ENCODE measurements around the gene AMOTL2. TPM values are rescaled to one million over a fixed set of nuclear protein-coding genes. Genes with fewer than 3 reads are reported as not detected.

The AMOTL2 gene
- total and polyA plus RNA-seq, 3 experiments from 2014 or later: 0.10 TPM; not detected in 2

- Histone ChIP-seq H3K9me3 (ENCODE audit: low read length) (no peaks in the 10 kb centered on the region), H3K27me3 (ENCODE audit: insufficient read depth, low read length, poor library complexity, severe bottlenecking) (no peaks in the 10 kb centered on the region), H3K4me1 (ENCODE audit: insufficient read depth, low read length) (no peaks in the 10 kb centered on the region), H3K27ac (ENCODE audit: low read depth, low read length) (no peak overlapping the region), H3K36me3 (ENCODE audit: insufficient read depth, low read length) (no peaks in the 10 kb centered on the region), H3K4me3 (ENCODE audit: low read length) (no peak overlapping the region)
- no peak for DNase-seq
- no peak overlapping the region for H3K27ac Mint-ChIP-seq
- no peak overlapping the region for H3K4me3 Mint-ChIP-seq
- H3K4me1 Mint-ChIP-seq: no peaks in the 10 kb centered on the region
- ChIA-PET CTCF (no interaction called here), POLR2A (interaction anchor here (0.6 kb wide), 1 partner anchor 36 kb away, joined by 10 read pairs; no protein-coding TSS in a partner anchor)
- H3K27me3 Mint-ChIP-seq: peaks cover 2 to 18% of the 10 kb centered on the region in 2 donors
- H3K9me3 Mint-ChIP-seq: peaks cover 5 to 12% (median 10%) of the 10 kb centered on the region in 5 donors
- peaks cover 0 to 13% (median 2%) of the 10 kb centered on the region in 3 donors for H3K36me3 Mint-ChIP-seq
Observed at GRCh38 chr3:134342259-134342658, 32.0 kb downstream of the AMOTL2 start.

DNA sequence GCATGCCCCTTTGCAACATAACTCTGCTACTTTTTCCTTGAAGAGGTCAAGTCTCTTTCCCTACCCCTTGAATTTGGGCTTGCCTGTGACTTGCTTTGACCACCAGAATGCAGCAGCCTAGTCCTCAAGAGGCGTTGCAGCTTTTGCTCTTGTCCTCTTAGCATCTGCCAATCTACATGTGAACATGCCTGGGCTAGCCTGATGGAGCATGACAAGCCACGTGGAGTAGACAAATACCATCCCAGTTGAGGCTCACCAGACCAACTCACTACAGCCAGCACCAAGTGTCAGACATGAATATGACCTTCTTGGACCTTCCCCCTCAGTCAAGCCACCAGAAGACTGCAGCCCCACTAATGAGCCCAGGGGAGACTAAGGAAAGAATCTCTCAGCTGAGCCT, 32.9 kb downstream of the AMOTL2 start:
- Mint-ChIP-seq H3K9me3 (peaks cover 0 to 6% (median 1%) of the 10 kb centered on the region in 5 donors), H3K27ac (no peak overlapping the region), H3K36me3 (peaks cover 0 to 4% (median 2%) of the 10 kb centered on the region in 3 donors), H3K27me3 (peaks cover 2 to 15% of the 10 kb centered on the region in 2 donors), H3K4me1 (no peaks in the 10 kb centered on the region), H3K4me3 (no peak overlapping the region)
- Histone ChIP-seq H3K9me3 (ENCODE audit: low read length) (no peaks in the 10 kb centered on the region), H3K27me3 (ENCODE audit: insufficient read depth, low read length, poor library complexity, severe bottlenecking) (no peaks in the 10 kb centered on the region), H3K4me1 (ENCODE audit: insufficient read depth, low read length) (no peaks in the 10 kb centered on the region), H3K27ac (ENCODE audit: low read depth, low read length) (no peak overlapping the region), H3K4me3 (ENCODE audit: low read length) (no peak overlapping the region), H3K36me3 (ENCODE audit: insufficient read depth, low read length) (no peaks in the 10 kb centered on the region)
- DNase-seq: no peak
- POLR2A ChIA-PET: no interaction called here
- CTCF ChIA-PET: interaction anchor here (1.4 kb wide), 1 partner anchor 128 kb away, joined by 3 read pairs; no protein-coding TSS in a partner anchor

DNA sequence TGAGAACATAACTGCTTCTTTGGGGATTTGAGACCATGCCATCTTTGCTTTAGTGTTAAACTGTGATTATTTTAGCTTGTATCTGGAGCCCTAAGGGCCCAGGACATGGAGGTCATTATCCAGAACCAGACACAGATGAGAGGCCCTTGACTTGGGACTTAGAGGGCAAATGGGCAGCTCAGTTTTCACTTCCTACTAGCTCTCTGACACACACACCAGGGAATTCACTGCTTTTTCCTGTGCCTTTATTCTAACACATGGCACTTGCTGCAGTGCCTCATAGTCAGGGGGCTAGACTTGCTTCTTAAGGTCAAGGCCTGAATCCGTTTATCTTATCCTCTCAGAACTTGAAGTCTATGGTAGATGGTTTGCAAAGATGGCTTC, 33.3 kb downstream of the AMOTL2 start:
- H3K27ac Mint-ChIP-seq: no peak overlapping the region
- no peak overlapping the region for H3K4me3 Mint-ChIP-seq

GRCh38 chr3:134340362-134340981, 33.8 kb downstream of the AMOTL2 start:
- Mint-ChIP-seq H3K27me3 (peaks cover 4 to 12% of the 10 kb centered on the region in 2 donors), H3K4me1 (no peaks in the 10 kb centered on the region), H3K27ac (no peak overlapping the region), H3K36me3 (peaks cover 0 to 2% (median 0%) of the 10 kb centered on the region in 3 donors), H3K4me3 (no peak overlapping the region), H3K9me3 (peaks cover 0 to 2% (median 0%) of the 10 kb centered on the region in 5 donors)
- Histone ChIP-seq H3K36me3 (ENCODE audit: insufficient read depth, low read length) (no peaks in the 10 kb centered on the region), H3K9me3 (ENCODE audit: low read length) (no peaks in the 10 kb centered on the region), H3K4me1 (ENCODE audit: insufficient read depth, low read length) (no peaks in the 10 kb centered on the region), H3K27me3 (ENCODE audit: insufficient read depth, low read length, poor library complexity, severe bottlenecking) (no peaks in the 10 kb centered on the region), H3K27ac (ENCODE audit: low read depth, low read length) (no peak overlapping the region), H3K4me3 (ENCODE audit: low read length) (no peak overlapping the region)
- POLR2A ChIA-PET: no interaction called here
- no peak for DNase-seq
- CTCF ChIA-PET: interaction anchor here (1.4 kb wide), 1 partner anchor 128 kb away, joined by 3 read pairs; no protein-coding TSS in a partner anchor

More for the DNA sequence above, 33.3 kb downstream of the AMOTL2 start:
- Histone ChIP-seq H3K27me3 (ENCODE audit: insufficient read depth, low read length, poor library complexity, severe bottlenecking) (no peaks in the 10 kb centered on the region), H3K4me1 (ENCODE audit: insufficient read depth, low read length) (no peaks in the 10 kb centered on the region), H3K27ac (ENCODE audit: low read depth, low read length) (no peak overlapping the region), H3K9me3 (ENCODE audit: low read length) (no peaks in the 10 kb centered on the region), H3K4me3 (ENCODE audit: low read length) (no peak overlapping the region), H3K36me3 (ENCODE audit: insufficient read depth, low read length) (no peaks in the 10 kb centered on the region)
- Mint-ChIP-seq H3K27me3 (peaks cover 2 to 12% of the 10 kb centered on the region in 2 donors), H3K4me1 (no peaks in the 10 kb centered on the region), H3K9me3 (peaks cover 0 to 2% (median 0%) of the 10 kb centered on the region in 5 donors), H3K36me3 (peaks cover 0 to 2% (median under 1%) of the 10 kb centered on the region in 3 donors)
- DNase-seq: no peak
- CTCF ChIA-PET: interaction anchor here (1.4 kb wide), 1 partner anchor 128 kb away, joined by 3 read pairs; no protein-coding TSS in a partner anchor
- POLR2A ChIA-PET: no interaction called here

GRCh38 chr3:134339913-134340312, 34.3 kb downstream of the AMOTL2 start:
- CTCF ChIA-PET: interaction anchor here (1.4 kb wide), 1 partner anchor 127 kb away, joined by 3 read pairs; no protein-coding TSS in a partner anchor
- no peaks in the 10 kb centered on the region for H3K9me3 Mint-ChIP-seq
- H3K4me3 Mint-ChIP-seq: no peak overlapping the region

DNA sequence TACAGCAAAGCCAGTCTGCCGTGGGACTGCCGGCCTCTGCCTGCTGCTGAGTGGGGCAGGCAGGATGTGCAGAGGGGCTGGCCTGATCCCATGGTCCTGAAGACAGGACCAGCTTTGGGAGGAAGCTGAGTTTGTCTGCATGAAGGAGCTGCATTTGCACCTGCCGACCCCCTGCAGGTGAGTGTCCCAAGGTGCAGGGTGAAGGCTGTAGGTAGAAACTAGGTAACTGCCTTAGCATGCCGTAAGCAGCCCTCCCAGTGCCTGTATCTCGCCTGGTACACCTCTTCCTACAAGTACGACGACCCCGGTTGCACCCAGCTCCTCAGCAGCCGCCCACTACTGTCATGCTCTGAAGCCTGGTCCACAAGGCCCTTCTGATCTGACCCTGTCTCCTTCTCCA, 34.9 kb downstream of the AMOTL2 start:
- DNase-seq: no peak
- Histone ChIP-seq H3K4me1 (ENCODE audit: insufficient read depth, low read length) (no peaks in the 10 kb centered on the region), H3K9me3 (ENCODE audit: low read length) (no peaks in the 10 kb centered on the region), H3K27me3 (ENCODE audit: insufficient read depth, low read length, poor library complexity, severe bottlenecking) (peaks cover 5% of the 10 kb centered on the region), H3K27ac (ENCODE audit: low read depth, low read length) (no peak overlapping the region), H3K36me3 (ENCODE audit: insufficient read depth, low read length) (no peaks in the 10 kb centered on the region), H3K4me3 (ENCODE audit: low read length) (no peak overlapping the region)
- H3K4me3 Mint-ChIP-seq: no peak overlapping the region
- ChIA-PET POLR2A (no interaction called here), CTCF (interaction anchor here (1.0 kb wide), 2 partner anchors 25 to 100 kb away, joined by 3 read pairs; no protein-coding TSS in a partner anchor)
- no peaks in the 10 kb centered on the region for H3K36me3 Mint-ChIP-seq
- H3K27me3 Mint-ChIP-seq: peaks cover 3 to 4% of the 10 kb centered on the region in 2 donors
- no peaks in the 10 kb centered on the region for H3K9me3 Mint-ChIP-seq
- H3K4me1 Mint-ChIP-seq: no peaks in the 10 kb centered on the region
- H3K27ac Mint-ChIP-seq: no peak overlapping the region

More at GRCh38 chr3:134339913-134340312, 34.3 kb downstream of the AMOTL2 start:
- Histone ChIP-seq H3K27me3 (ENCODE audit: insufficient read depth, low read length, poor library complexity, severe bottlenecking) (peaks cover 1% of the 10 kb centered on the region), H3K27ac (ENCODE audit: low read depth, low read length) (no peak overlapping the region), H3K4me3 (ENCODE audit: low read length) (no peak overlapping the region), H3K36me3 (ENCODE audit: insufficient read depth, low read length) (no peaks in the 10 kb centered on the region), H3K9me3 (ENCODE audit: low read length) (no peaks in the 10 kb centered on the region), H3K4me1 (ENCODE audit: insufficient read depth, low read length) (no peaks in the 10 kb centered on the region)
- POLR2A ChIA-PET: no interaction called here
- Mint-ChIP-seq H3K27me3 (peaks cover 4 to 8% of the 10 kb centered on the region in 2 donors), H3K4me1 (no peaks in the 10 kb centered on the region), H3K36me3 (no peaks in the 10 kb centered on the region), H3K27ac (no peak overlapping the region)
- DNase-seq: no peak

- peaks cover 5% of the 10 kb centered on the region for H3K27me3 ChIP-seq (ENCODE audit: insufficient read depth, low read length, poor library complexity, severe bottlenecking)
- ChIA-PET CTCF (interaction anchor here (1.0 kb wide), 2 partner anchors 26 to 100 kb away, joined by 3 read pairs; no protein-coding TSS in a partner anchor), POLR2A (no interaction called here)
- Mint-ChIP-seq H3K27me3 (peaks cover 0 to 4% of the 10 kb centered on the region in 2 donors), H3K4me3 (peak overlapping the region in 1 of 7 donors; percentile 24), H3K36me3 (no peaks in the 10 kb centered on the region), H3K9me3 (no peaks in the 10 kb centered on the region), H3K27ac (no peak overlapping the region), H3K4me1 (no peaks in the 10 kb centered on the region)
- no peaks in the 10 kb centered on the region for H3K9me3 ChIP-seq (ENCODE audit: low read length)
- no peak for DNase-seq
- no peaks in the 10 kb centered on the region for H3K4me1 ChIP-seq (ENCODE audit: insufficient read depth, low read length)
- H3K27ac ChIP-seq (ENCODE audit: low read depth, low read length): no peak overlapping the region
- no peak overlapping the region for H3K4me3 ChIP-seq (ENCODE audit: low read length)
- H3K36me3 ChIP-seq (ENCODE audit: insufficient read depth, low read length): no peaks in the 10 kb centered on the region
Observed at GRCh38 chr3:134338516-134339261, 35.6 kb downstream of the AMOTL2 start.

DNA sequence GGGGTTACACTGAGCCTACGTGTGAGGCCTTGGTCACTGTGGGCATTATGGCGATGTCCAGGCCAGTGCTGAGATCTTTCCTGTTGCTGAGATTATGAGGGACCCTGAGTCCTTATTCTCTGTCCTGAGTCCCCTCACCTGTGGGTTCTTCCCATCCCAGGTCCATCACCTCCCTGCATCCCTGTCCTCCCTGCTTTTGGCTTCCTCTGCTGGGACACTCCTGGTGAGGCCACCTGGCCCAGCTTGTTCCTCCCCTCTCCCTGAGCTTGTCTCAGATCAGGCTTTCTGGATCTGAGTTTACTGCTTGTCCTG, 36.1 kb downstream of the AMOTL2 start:
- H3K27me3 Mint-ChIP-seq: peaks cover under 1 to 4% of the 10 kb centered on the region in 2 donors
- Histone ChIP-seq H3K4me3 (ENCODE audit: low read length) (no peak overlapping the region), H3K36me3 (ENCODE audit: insufficient read depth, low read length) (no peaks in the 10 kb centered on the region), H3K9me3 (ENCODE audit: low read length) (no peaks in the 10 kb centered on the region), H3K27ac (ENCODE audit: low read depth, low read length) (no peak overlapping the region), H3K27me3 (ENCODE audit: insufficient read depth, low read length, poor library complexity, severe bottlenecking) (peaks cover 5% of the 10 kb centered on the region), H3K4me1 (ENCODE audit: insufficient read depth, low read length) (no peaks in the 10 kb centered on the region)
- DNase-seq: no peak
- H3K36me3 Mint-ChIP-seq: no peaks in the 10 kb centered on the region
- CTCF ChIA-PET: interaction anchor here (1.0 kb wide), 2 partner anchors 26 to 99 kb away, joined by 3 read pairs; no protein-coding TSS in a partner anchor
- H3K4me1 Mint-ChIP-seq: no peaks in the 10 kb centered on the region
- peak overlapping the region in 1 of 7 donors; percentile 24 for H3K4me3 Mint-ChIP-seq
- POLR2A ChIA-PET: no interaction called here
- no peaks in the 10 kb centered on the region for H3K9me3 Mint-ChIP-seq
- H3K27ac Mint-ChIP-seq: no peak overlapping the region
